M059J (cell line): ENCODE measurements around the gene MYBPHL. TPM values are rescaled to one million over a fixed set of nuclear protein-coding genes. Genes with fewer than 3 reads are reported as not detected.

Source experiments
- DNase-seq: peaks from one replicate; pipeline ENCODE4 v3.0.0-alpha.2; 2012; ENCODE audit warnings: low read depth
- total RNA-seq: library from RNA; depleted of rRNA; stranded (reverse); fragments of >200 nt; shearing (Covaris generic); gene quantifications from 2 replicates; pipeline ENCODE4 v1.2.3, GENCODE V29; 2014; rRNA removed

Gene MYBPHL
- not detected in 2 replicates for total RNA-seq

- no peak for DNase-seq
Observed at GRCh38 chr1:109306832-109307273, at the start of gene MYBPHL. MYBPHL (minus strand) TSS chr1:109307011; CDS start chr1:109306991, 20 bp downstream.

- no peak for DNase-seq
Observed at GRCh38 chr1:109356505-109356904, 49.7 kb upstream of the MYBPHL start.

- no peak for DNase-seq
Observed at GRCh38 chr1:109354929-109355328, 48.1 kb upstream of the MYBPHL start.

GRCh38 chr1:109351457-109351856 lies 44.6 kb upstream of the MYBPHL start:
- no peak for DNase-seq

- no peak for DNase-seq
Observed at GRCh38 chr1:109350655-109351054, 43.8 kb upstream of the MYBPHL start.

- DNase-seq: no peak
Observed at GRCh38 chr1:109350182-109350581, 43.4 kb upstream of the MYBPHL start.

GRCh38 chr1:109347511-109347910 lies 40.7 kb upstream of the MYBPHL start:
- DNase-seq: no peak

GRCh38 chr1:109341944-109342930 lies 35.4 kb upstream of the MYBPHL start:
- no peak for DNase-seq

- DNase-seq: no peak
Observed at GRCh38 chr1:109338608-109339007, 31.8 kb upstream of the MYBPHL start.

GRCh38 chr1:109338091-109338490 lies 31.3 kb upstream of the MYBPHL start:
- DNase-seq: no peak

GRCh38 chr1:109335091-109335490 lies 28.3 kb upstream of the MYBPHL start:
- no peak for DNase-seq

GRCh38 chr1:109331113-109331512 lies 24.3 kb upstream of the MYBPHL start:
- no peak for DNase-seq

GRCh38 chr1:109327285-109327684 lies 20.5 kb upstream of the MYBPHL start:
- DNase-seq: no peak

- no peak for DNase-seq
Observed at GRCh38 chr1:109322974-109323373, 16.2 kb upstream of the MYBPHL start.

- DNase-seq: no peak
Observed at GRCh38 chr1:109319114-109319513, 12.3 kb upstream of the MYBPHL start.

GRCh38 chr1:109316506-109316905 lies 9.7 kb upstream of the MYBPHL start:
- no peak for DNase-seq

- no peak for DNase-seq
Observed at GRCh38 chr1:109315288-109315687, 8.5 kb upstream of the MYBPHL start.

- DNase-seq: no peak
Observed at GRCh38 chr1:109314795-109315194, 8.0 kb upstream of the MYBPHL start.

GRCh38 chr1:109312978-109313775 lies 6.4 kb upstream of the MYBPHL start:
- DNase-seq: no peak

GRCh38 chr1:109312246-109312645 lies 5.4 kb upstream of the MYBPHL start:
- no peak for DNase-seq

GRCh38 chr1:109309347-109309746 lies 2.5 kb upstream of the MYBPHL start:
- DNase-seq: no peak

- DNase-seq: no peak
Observed at GRCh38 chr1:109307274-109308021, 637 bp upstream of the MYBPHL start.
